HUES64 (cell line): ENCODE results near the gene OXNAD1. TPM values are rescaled to one million over a fixed set of nuclear protein-coding genes. Genes with fewer than 3 reads are reported as not detected.
A peak's percentile ranks its signal among the peaks of the same experiment; 100 is the strongest.

Experiments
- H3K27ac ChIP-seq: 2 replicates; pipeline ENCODE4 v1.7.0; 2013; ENCODE audit warnings: low read depth, low read length, inconsistent platforms
- H3K27me3 ChIP-seq: 2 replicates; pipeline ENCODE4 v1.6.1; 2013; ENCODE audit warnings: mild to moderate bottlenecking, low read length; ENCODE audit not compliant: insufficient read depth
- H3K36me3 ChIP-seq: 2 replicates; pipeline ENCODE4 v1.6.1; 2013; ENCODE audit warnings: mild to moderate bottlenecking, low read length; ENCODE audit not compliant: insufficient read depth
- H3K4me1 ChIP-seq: 2 replicates; pipeline ENCODE4 v1.6.1; 2013; ENCODE audit warnings: mild to moderate bottlenecking, low read length, moderate library complexity; ENCODE audit not compliant: insufficient read depth
- H3K4me3 ChIP-seq: 2 replicates; pipeline ENCODE4 v1.5.1; 2013; ENCODE audit warnings: mild to moderate bottlenecking, low read length, moderate library complexity
- H3K9ac ChIP-seq: 2 replicates; pipeline ENCODE4 v1.6.1; 2013; ENCODE audit warnings: mild to moderate bottlenecking, low read depth, low read length
- H3K9me3 ChIP-seq: 2 replicates; pipeline ENCODE4 v1.6.1; 2013; ENCODE audit warnings: low read depth, low read length; ENCODE audit not compliant: insufficient read depth
- WGBS: fragments of 150-250, 120-280 bp; methylation state at CpG from one replicate; pipeline ENCODE4 v1.1.7; 2013; ENCODE audit warnings: missing lambda C conversion rate; 5-methylcytosine and 5-hydroxymethylcytosine counted together
- polyA plus RNA-seq, 2 experiments: library from polyadenylated mRNA; stranded (reverse); fragments of 50-300 nt; gene quantifications; one replicate each; pipeline ENCODE4 v1.2.3, GENCODE V29; 2013

Gene OXNAD1
- polyA plus RNA-seq (2013, experiment 1 of 2): 13.8 TPM
- polyA plus RNA-seq (2013, experiment 2 of 2): 15.4 TPM

GRCh38 chr3:16264708-16265454 is at the start of gene OXNAD1, which contains the start of gene DPH3:
Gene OXNAD1 (plus strand): TSS chr3:16265212. CDS start chr3:16270953, 5,741 bp downstream.
Gene DPH3 (minus strand): TSS chr3:16264943. CDS start chr3:16264876, 67 bp downstream.
- Histone ChIP-seq H3K9ac (peak within 1 kb of the TSS; percentile 93), H3K27ac (peak within 1 kb of the TSS; percentile 92), H3K4me1 (no peaks in the 10 kb centered on the region), H3K9me3 (no peaks in the 10 kb centered on the region), H3K4me3 (peak within 1 kb of the TSS; percentile 92), H3K36me3 (peaks cover 21% of the 10 kb centered on the region), H3K27me3 (no peaks in the 10 kb centered on the region)
- WGBS: under 1% methylated on average over 61 of the region's 61 CpGs

- Histone ChIP-seq H3K4me3 (no peak overlapping the region), H3K27ac (no peak overlapping the region), H3K9me3 (no peaks in the 10 kb centered on the region), H3K9ac (no peak overlapping the region), H3K4me1 (no peaks in the 10 kb centered on the region), H3K27me3 (no peaks in the 10 kb centered on the region), H3K36me3 (no peaks in the 10 kb centered on the region)
- 94% methylated on average over 17 of the region's 17 CpGs for whole genome bisulfite sequencing
Measured at GRCh38 chr3:16216373-16216935, 48.6 kb upstream of the OXNAD1 start.

GRCh38 chr3:16219777-16220176 is 45.2 kb upstream of the OXNAD1 start:
- Histone ChIP-seq H3K4me3 (no peak overlapping the region), H3K27ac (no peak overlapping the region), H3K27me3 (no peaks in the 10 kb centered on the region), H3K9ac (no peak overlapping the region), H3K36me3 (no peaks in the 10 kb centered on the region), H3K9me3 (no peaks in the 10 kb centered on the region), H3K4me1 (no peaks in the 10 kb centered on the region)
- 95% methylated on average over 3 of the region's 3 CpGs for WGBS

GRCh38 chr3:16221990-16222389 is 43.0 kb upstream of the OXNAD1 start:
- Histone ChIP-seq H3K9ac (no peak overlapping the region), H3K4me1 (no peaks in the 10 kb centered on the region)

GRCh38 chr3:16222547-16222946 is 42.5 kb upstream of the OXNAD1 start:
- Histone ChIP-seq H3K4me3 (no peak overlapping the region), H3K27ac (no peak overlapping the region), H3K4me1 (no peaks in the 10 kb centered on the region), H3K9me3 (no peaks in the 10 kb centered on the region), H3K36me3 (no peaks in the 10 kb centered on the region), H3K9ac (no peak overlapping the region), H3K27me3 (no peaks in the 10 kb centered on the region)
- WGBS: 90% methylated on average over 2 of the region's 2 CpGs

More at GRCh38 chr3:16221990-16222389, 43.0 kb upstream of the OXNAD1 start:
- 90% methylated on average over 2 of the region's 3 CpGs for WGBS
- no peaks in the 10 kb centered on the region for H3K27me3 ChIP-seq
- no peak overlapping the region for H3K27ac ChIP-seq
- no peaks in the 10 kb centered on the region for H3K9me3 ChIP-seq
- H3K4me3 ChIP-seq: no peak overlapping the region
- no peaks in the 10 kb centered on the region for H3K36me3 ChIP-seq

- Histone ChIP-seq H3K27ac (no peak overlapping the region), H3K36me3 (no peaks in the 10 kb centered on the region), H3K27me3 (no peaks in the 10 kb centered on the region), H3K4me3 (no peak overlapping the region), H3K4me1 (no peaks in the 10 kb centered on the region), H3K9me3 (no peaks in the 10 kb centered on the region), H3K9ac (no peak overlapping the region)
- WGBS: 75% methylated on average over 2 of the region's 2 CpGs
Measured at GRCh38 chr3:16224325-16224724, 40.7 kb upstream of the OXNAD1 start.

- no peaks in the 10 kb centered on the region for H3K4me1 ChIP-seq
- no peaks in the 10 kb centered on the region for H3K27me3 ChIP-seq
- no peak overlapping the region for H3K9ac ChIP-seq
- H3K4me3 ChIP-seq: no peak overlapping the region
- H3K27ac ChIP-seq: no peak overlapping the region
- no CpG with 5 or more reads among the region's 1 CpG for WGBS
- H3K9me3 ChIP-seq: no peaks in the 10 kb centered on the region
- H3K36me3 ChIP-seq: no peaks in the 10 kb centered on the region
Measured at GRCh38 chr3:16227566-16227965, 37.4 kb upstream of the OXNAD1 start.

- H3K27me3 ChIP-seq: no peaks in the 10 kb centered on the region
- H3K36me3 ChIP-seq: no peaks in the 10 kb centered on the region
- no peak overlapping the region for H3K27ac ChIP-seq
- no peak overlapping the region for H3K9ac ChIP-seq
- H3K4me3 ChIP-seq: no peak overlapping the region
- H3K4me1 ChIP-seq: no peaks in the 10 kb centered on the region
- H3K9me3 ChIP-seq: no peaks in the 10 kb centered on the region
Measured at GRCh38 chr3:16229681-16230080, 35.3 kb upstream of the OXNAD1 start.

- H3K36me3 ChIP-seq: no peaks in the 10 kb centered on the region
- no peak overlapping the region for H3K4me3 ChIP-seq
- H3K9ac ChIP-seq: no peak overlapping the region
- 95% methylated on average over 2 of the region's 2 CpGs for whole genome bisulfite sequencing
- no peaks in the 10 kb centered on the region for H3K4me1 ChIP-seq
- no peaks in the 10 kb centered on the region for H3K27me3 ChIP-seq
- H3K27ac ChIP-seq: no peak overlapping the region
- no peaks in the 10 kb centered on the region for H3K9me3 ChIP-seq
Measured at GRCh38 chr3:16231983-16232382, 33.0 kb upstream of the OXNAD1 start.

- H3K9me3 ChIP-seq: no peaks in the 10 kb centered on the region
- 96% methylated on average over 1 of the region's 1 CpG for WGBS
- no peak overlapping the region for H3K4me3 ChIP-seq
- H3K4me1 ChIP-seq: no peaks in the 10 kb centered on the region
- no peaks in the 10 kb centered on the region for H3K36me3 ChIP-seq
- no peak overlapping the region for H3K9ac ChIP-seq
- H3K27ac ChIP-seq: no peak overlapping the region
- H3K27me3 ChIP-seq: no peaks in the 10 kb centered on the region
Measured at GRCh38 chr3:16233806-16234205, 31.2 kb upstream of the OXNAD1 start.

- H3K27ac ChIP-seq: no peak overlapping the region
- H3K4me3 ChIP-seq: no peak overlapping the region
- no peaks in the 10 kb centered on the region for H3K9me3 ChIP-seq
- H3K4me1 ChIP-seq: no peaks in the 10 kb centered on the region
- WGBS: no CpG with 5 or more reads among the region's 2 CpGs
- no peaks in the 10 kb centered on the region for H3K27me3 ChIP-seq
- no peak overlapping the region for H3K9ac ChIP-seq
- no peaks in the 10 kb centered on the region for H3K36me3 ChIP-seq
Measured at GRCh38 chr3:16234281-16234680, 30.7 kb upstream of the OXNAD1 start.
